ENCODE results near the gene RAB24. TPM values are rescaled to one million over a fixed set of nuclear protein-coding genes. Genes with fewer than 3 reads are reported as not detected.
"Not testable (repeated sequence)": the region's sequence is repeated elsewhere in the genome, so short reads cannot be mapped to it uniquely, and the experiment has no call there.

The RAB24 gene
- total RNA-seq, 1 experiment from 2014 or later, result 37.2 TPM

GRCh38 chr5:177307544-177308363, 4.2 kb upstream of the RAB24 start:
- ATAC-seq (no peak), DNase-seq (ENCODE audit: low read depth, low spot score) (no peak)
- Histone ChIP-seq H3K9me3 (ENCODE audit: control insufficient read depth, insufficient read depth, low read depth, low read length) (no peaks in the 10 kb centered on the region), H3K27ac (ENCODE audit: low read length) (no peak overlapping the region), H3K27me3 (ENCODE audit: control insufficient read depth, insufficient read depth, low read length) (no peaks in the 10 kb centered on the region), H3K4me1 (ENCODE audit: control insufficient read depth, insufficient read depth, low read length) (peaks cover 22% of the 10 kb centered on the region), H3K36me3 (ENCODE audit: control insufficient read depth, insufficient read depth, low read length) (no peaks in the 10 kb centered on the region; the same call in none of the 2 replicates), H3K4me3 (ENCODE audit: low read depth in 2 of 2, low read length in 2 of 2) (no peak overlapping the region)
- intact Hi-C loops (cut with micrococcal nuclease; ENCODE audit: unreplicated experiment) (no loop called here), in situ Hi-C loops (cut with HindIII; ENCODE audit: low pct_unique_long_range_greater_than_20kb, low sequenced_read_pairs) (no loop called here)
- CTCF ChIA-PET, result interaction anchor here (0.7 kb wide), 1 partner anchor 120 kb away, joined by 3 read pairs; no protein-coding TSS in a partner anchor
- no TSS peak for BruUV-seq (replicated peaks)
- TF ChIP-seq REST (IDR thresholded peaks at IDR 0.05; ENCODE audit: insufficient read depth in 1 of 2, low read depth in 2 of 2, low read length in 1 of 2) (no peak), CTCF (IDR thresholded peaks at IDR 0.05) (no peak), POLR2AphosphoS5 (IDR thresholded peaks at IDR 0.05; ENCODE audit: low read depth, low read length) (0 out of 2 replicates have a peak, but pooled peaks have one; percentile 4)
- POLR2A ChIA-PET, result no interaction called here

GRCh38 chr5:177306674-177307543, 3.4 kb upstream of the RAB24 start:
- in situ Hi-C loops (cut with HindIII; ENCODE audit: low pct_unique_long_range_greater_than_20kb, low sequenced_read_pairs), result no loop called here
- CTCF ChIA-PET, result no interaction called here
- POLR2A ChIA-PET, result no interaction called here
- ATAC-seq, result no peak
- Histone ChIP-seq H3K27ac (ENCODE audit: low read length) (no peak overlapping the region; the same call in 1 of the 2 replicates), H3K4me3 (ENCODE audit: low read depth in 2 of 2, low read length in 2 of 2) (no peak overlapping the region), H3K27me3 (ENCODE audit: control insufficient read depth, insufficient read depth, low read length) (no peaks in the 10 kb centered on the region), H3K9me3 (ENCODE audit: control insufficient read depth, insufficient read depth, low read depth, low read length) (no peaks in the 10 kb centered on the region), H3K36me3 (ENCODE audit: control insufficient read depth, insufficient read depth, low read length) (no peaks in the 10 kb centered on the region; the same call in none of the 2 replicates), H3K4me1 (ENCODE audit: control insufficient read depth, insufficient read depth, low read length) (peaks cover 27% of the 10 kb centered on the region)
- no peak for DNase-seq (ENCODE audit: low read depth, low spot score)
- BruUV-seq (replicated peaks), result no TSS peak
- intact Hi-C loops (cut with micrococcal nuclease; ENCODE audit: unreplicated experiment), result no loop called here
- TF ChIP-seq POLR2AphosphoS5 (IDR thresholded peaks at IDR 0.05; ENCODE audit: low read depth, low read length) (peak; percentile 42; the same call in 1 of the 2 replicates), CTCF (IDR thresholded peaks at IDR 0.05) (0 out of 2 replicates have a peak, but pooled peaks have one; percentile 17), REST (IDR thresholded peaks at IDR 0.05; ENCODE audit: insufficient read depth in 1 of 2, low read depth in 2 of 2, low read length in 1 of 2) (no peak)

GRCh38 chr5:177306103-177306640, 2.7 kb upstream of the RAB24 start:
- ATAC-seq; H3K9me3 ChIP-seq (ENCODE audit: control insufficient read depth, insufficient read depth, low read depth, low read length); DNase-seq (ENCODE audit: low read depth, low spot score); intact Hi-C loops (cut with micrococcal nuclease; ENCODE audit: unreplicated experiment); H3K4me3 ChIP-seq (ENCODE audit: low read depth in 2 of 2, low read length in 2 of 2); H3K27ac ChIP-seq (ENCODE audit: low read length); POLR2A ChIA-PET; H3K36me3 ChIP-seq (ENCODE audit: control insufficient read depth, insufficient read depth, low read length); H3K27me3 ChIP-seq (ENCODE audit: control insufficient read depth, insufficient read depth, low read length); in situ Hi-C loops (cut with HindIII; ENCODE audit: low pct_unique_long_range_greater_than_20kb, low sequenced_read_pairs); CTCF ChIA-PET; BruUV-seq (replicated peaks): not testable (repeated sequence)
- peaks cover 34% of the 10 kb centered on the region for H3K4me1 ChIP-seq (ENCODE audit: control insufficient read depth, insufficient read depth, low read length)

All from Panc1 (cell line).